Measurements from ENCODE around the gene LIX1L.
"Not testable (repeated sequence)": the region's sequence is repeated elsewhere in the genome, so short reads cannot be mapped to it uniquely, and the experiment has no call there.

GRCh38 chr1:145920297-145920696 is 37.5 kb downstream of the LIX1L start:
- not testable (repeated sequence) for TF ChIP-seq CTCF (conservative IDR thresholded peaks at IDR 0.05; ENCODE audit: low read length); EZH2phosphoT487 (IDR thresholded peaks at IDR 0.05; ENCODE audit: borderline replicate concordance, low read depth, low read length)

Measured in OCI-LY7 (cell line).